ENCODE measurements around the gene MAP2. TPM values are rescaled to one million over a fixed set of nuclear protein-coding genes. Genes with fewer than 3 reads are reported as not detected.

The MAP2 gene
- total RNA-seq, 1 donor from 2014 or later, result not detected

DNA sequence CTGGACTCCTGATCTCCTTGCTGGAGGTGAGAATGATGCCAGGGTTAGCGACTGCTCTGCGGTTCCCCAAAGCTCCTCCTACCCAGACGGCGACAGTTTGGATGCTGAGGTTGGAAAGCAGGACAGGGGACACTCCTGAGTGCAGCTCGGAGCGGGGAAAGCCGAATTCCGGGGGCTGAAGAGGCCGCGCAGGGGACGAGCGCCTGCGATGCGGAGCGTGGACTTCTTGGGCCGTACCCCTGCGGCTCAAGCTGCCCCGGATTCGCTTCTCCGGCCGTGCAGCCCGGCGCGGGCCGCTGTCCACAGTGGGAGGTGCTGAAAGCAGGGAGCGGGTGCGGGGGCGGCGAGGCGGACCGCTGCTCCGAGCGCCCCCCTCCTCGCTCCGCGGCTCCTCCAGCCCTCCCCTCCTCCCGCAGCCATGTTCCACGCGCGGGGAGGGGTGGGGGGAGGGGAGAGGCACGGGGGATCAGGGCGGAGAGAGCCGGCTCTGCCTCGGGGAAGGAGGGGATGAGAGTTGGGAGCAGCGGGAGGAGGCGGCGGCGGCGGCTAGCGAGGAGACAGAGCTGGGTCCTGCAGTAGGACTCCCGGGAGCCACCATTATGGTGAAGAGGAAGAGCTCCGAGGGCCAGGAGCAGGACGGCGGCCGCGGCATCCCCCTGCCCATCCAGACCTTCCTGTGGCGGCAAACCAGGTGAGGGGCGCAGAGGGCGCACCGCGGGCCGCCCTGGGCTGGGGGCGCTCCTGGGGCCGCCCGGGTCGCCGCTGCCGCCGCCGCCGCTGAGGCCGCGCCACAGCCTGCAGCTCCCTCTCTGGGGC, 347.8 kb downstream of the MAP2 start, which contains the start of gene UNC80:
Gene UNC80, plus strand, starts transcription at position 359 of the 816 bp plus-strand sequence. Its CDS starts 241 bp downstream, at position 600.
- Mint-ChIP-seq H3K9me3 (no peaks in the 10 kb centered on the region), H3K4me3 (no peak within 1 kb of the TSS), H3K4me1 (ENCODE audit: low read depth) (no peaks in the 10 kb centered on the region), H3K36me3 (ENCODE audit: low read depth) (no peaks in the 10 kb centered on the region), H3K27ac (no peak within 1 kb of the TSS), H3K27me3 (ENCODE audit: insufficient read depth) (peaks cover 10% of the 10 kb centered on the region)
- DNase-seq (ENCODE audit: low spot score), result no peak
- intact Hi-C loops (cut with micrococcal nuclease), result no loop called here

GRCh38 chr2:209772290-209772685, 348.4 kb downstream of the MAP2 start:
- H3K27ac Mint-ChIP-seq, result no peak overlapping the region
- no peaks in the 10 kb centered on the region for H3K9me3 Mint-ChIP-seq
- no peaks in the 10 kb centered on the region for H3K4me1 Mint-ChIP-seq (ENCODE audit: low read depth)
- H3K27me3 Mint-ChIP-seq (ENCODE audit: insufficient read depth), result peaks cover 10% of the 10 kb centered on the region
- H3K36me3 Mint-ChIP-seq (ENCODE audit: low read depth), result no peaks in the 10 kb centered on the region
- no peak overlapping the region for H3K4me3 Mint-ChIP-seq
- no peak for DNase-seq (ENCODE audit: low spot score)
- intact Hi-C loops (cut with micrococcal nuclease), result no loop called here

GRCh38 chr2:209773377-209773776, 349.5 kb downstream of the MAP2 start:
- H3K4me3 Mint-ChIP-seq, result no peak overlapping the region
- no peaks in the 10 kb centered on the region for H3K4me1 Mint-ChIP-seq (ENCODE audit: low read depth)
- no peaks in the 10 kb centered on the region for H3K9me3 Mint-ChIP-seq
- no peaks in the 10 kb centered on the region for H3K36me3 Mint-ChIP-seq (ENCODE audit: low read depth)
- peaks cover 10% of the 10 kb centered on the region for H3K27me3 Mint-ChIP-seq (ENCODE audit: insufficient read depth)
- intact Hi-C loops (cut with micrococcal nuclease), result no loop called here
- no peak for DNase-seq (ENCODE audit: low spot score)
- no peak overlapping the region for H3K27ac Mint-ChIP-seq
